G401 (cell line): ENCODE results near the gene C2orf78. TPM values are rescaled to one million over a fixed set of nuclear protein-coding genes. Genes with fewer than 3 reads are reported as not detected.
"Not testable (repeated sequence)": the region's sequence is repeated elsewhere in the genome, so short reads cannot be mapped to it uniquely, and the experiment has no call there.

Experiments used
- DNase-seq: peaks from one replicate; pipeline ENCODE4 v3.0.0-alpha.2; 2015; ENCODE audit warnings: low spot score
- in situ Hi-C: cut with HindIII; loops from 2 replicates; pipeline ENCODE4 v1.10.0; 2016; ENCODE audit warnings: low sequenced_read_pairs, mixed read lengths
- total RNA-seq: library from RNA; depleted of rRNA; stranded (reverse); fragments of >200 nt; shearing (Covaris generic); gene quantifications from 2 replicates; pipeline ENCODE4 v1.2.3, GENCODE V29; 2014; rRNA removed

C2orf78 gene
- 0.07 TPM in 1 of 2 replicates, not detected in the other for total RNA-seq

DNA sequence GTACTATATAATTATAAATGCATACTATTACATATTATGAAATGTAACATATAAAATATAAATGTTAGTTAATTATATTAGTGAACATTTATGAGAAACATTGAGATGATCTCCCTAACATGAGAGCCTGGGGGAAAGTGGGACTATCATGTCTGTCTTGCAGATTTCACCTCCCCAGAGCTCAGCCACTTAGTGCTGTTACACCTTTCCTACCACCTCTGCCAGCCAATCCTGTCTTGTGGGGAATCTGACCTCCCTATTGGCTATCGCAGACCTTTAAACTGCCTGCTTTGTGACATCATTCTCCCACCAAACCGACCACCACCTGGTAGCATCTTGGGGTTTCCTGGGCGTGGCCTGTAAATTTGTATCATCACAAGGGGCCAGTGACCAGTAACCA lies at the start of gene C2orf78:
C2orf78 (plus strand) TSS at position 301 of the 400 bp plus-strand sequence. CDS start 127 bp downstream, outside the sequence.
- DNase-seq, in situ Hi-C loops: not testable (repeated sequence)

DNA sequence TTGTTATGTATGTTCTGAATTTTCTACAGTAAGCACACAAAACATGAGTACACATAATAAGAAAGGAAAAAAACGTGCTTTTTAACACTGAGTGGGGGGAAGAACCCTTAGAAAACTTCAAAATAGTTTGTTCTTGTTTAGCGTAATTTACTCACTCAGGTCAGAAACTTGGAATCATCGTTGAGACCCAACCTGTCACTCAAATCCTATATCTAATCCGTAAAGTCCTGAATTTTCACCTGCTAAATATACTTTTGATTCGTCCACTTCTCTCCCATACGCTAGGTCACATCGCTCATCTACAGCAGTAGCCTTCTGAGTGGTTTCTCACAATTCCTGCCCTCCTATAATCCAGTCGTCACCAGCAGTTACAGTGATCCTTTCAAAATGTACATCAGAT lies 47.6 kb upstream of the C2orf78 start:
- no peak for DNase-seq
- in situ Hi-C loops, result no loop called here

DNA sequence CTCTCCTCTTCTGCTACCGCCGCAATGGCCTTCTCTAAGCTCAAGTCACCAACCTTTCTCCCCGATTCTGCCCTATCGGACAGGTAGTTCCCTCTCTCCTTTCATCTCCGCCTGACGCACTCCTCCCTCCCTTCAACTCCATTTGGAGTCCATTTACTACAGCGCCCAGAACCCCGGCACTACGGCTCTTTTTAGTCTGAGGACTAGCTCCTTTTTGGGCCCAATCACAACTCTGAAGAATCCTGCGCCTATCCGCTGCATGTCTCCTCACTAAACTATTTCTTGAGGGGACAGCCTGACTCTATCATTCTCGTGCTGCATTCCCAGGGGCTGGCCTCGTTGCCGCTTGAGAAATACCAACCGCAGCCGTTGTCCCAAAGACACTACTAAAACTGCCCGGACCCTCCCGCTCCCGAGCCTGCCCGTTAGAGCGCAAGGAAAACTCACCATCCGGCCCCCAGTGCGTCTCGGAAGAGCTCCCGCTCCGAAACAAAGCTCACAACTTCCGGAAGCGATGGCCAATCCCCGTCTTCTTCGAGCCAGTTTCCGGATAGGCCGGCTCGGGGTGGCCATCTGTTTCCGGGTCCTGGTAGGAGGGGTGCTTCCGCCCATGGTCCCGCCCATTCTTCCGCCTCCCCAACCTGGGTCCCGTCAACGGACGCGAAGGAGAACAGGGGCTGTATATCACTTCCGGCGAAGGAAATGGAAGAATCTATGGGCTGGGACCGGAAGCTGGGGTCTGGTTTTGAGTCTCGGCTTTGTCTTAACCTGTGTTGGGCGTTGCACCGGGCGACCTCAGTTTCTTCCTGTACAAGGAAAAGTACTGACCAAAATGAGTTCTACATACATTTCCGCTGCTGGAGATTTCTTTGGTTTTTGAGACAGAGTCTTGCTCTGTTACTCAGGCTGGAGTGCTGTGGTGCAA lies 46.9 kb upstream of the C2orf78 start, which contains the start of gene TPRKB:
TPRKB (minus strand) TSS at position 491 of the 925 bp plus-strand sequence. CDS start 2,776 bp downstream, outside the sequence.
- in situ Hi-C loops, result no loop called here
- DNase-seq, result peak; percentile 97

- DNase-seq, result no peak
- in situ Hi-C loops, result no loop called here
These were observed 44.9 kb upstream of the C2orf78 start for GRCh38 chr2:73739101-73739500.

DNA sequence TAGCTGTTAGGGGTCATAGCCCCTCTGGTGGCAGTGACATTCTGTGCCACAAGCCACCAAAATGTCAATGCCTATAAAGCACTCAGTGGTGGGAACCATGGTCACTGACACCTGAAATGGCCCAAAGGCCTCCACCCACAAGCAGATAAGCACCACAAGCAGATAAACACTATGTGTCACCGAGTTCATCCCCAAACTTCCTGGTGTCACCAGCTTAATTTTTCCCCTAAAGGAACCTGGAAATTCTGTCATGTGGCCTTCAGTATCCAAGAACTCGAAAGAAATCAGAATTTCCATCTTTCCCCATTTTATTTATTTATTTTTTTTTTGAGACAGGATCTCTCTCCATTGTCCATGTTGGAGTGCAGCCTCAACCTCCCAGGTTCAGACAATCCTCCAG lies 43.2 kb upstream of the C2orf78 start:
- in situ Hi-C loops, result no loop called here
- DNase-seq, result no peak

GRCh38 chr2:73746015-73746876 lies 37.7 kb upstream of the C2orf78 start:
- DNase-seq, result peak; percentile 97
- in situ Hi-C loops, result no loop called here

DNA sequence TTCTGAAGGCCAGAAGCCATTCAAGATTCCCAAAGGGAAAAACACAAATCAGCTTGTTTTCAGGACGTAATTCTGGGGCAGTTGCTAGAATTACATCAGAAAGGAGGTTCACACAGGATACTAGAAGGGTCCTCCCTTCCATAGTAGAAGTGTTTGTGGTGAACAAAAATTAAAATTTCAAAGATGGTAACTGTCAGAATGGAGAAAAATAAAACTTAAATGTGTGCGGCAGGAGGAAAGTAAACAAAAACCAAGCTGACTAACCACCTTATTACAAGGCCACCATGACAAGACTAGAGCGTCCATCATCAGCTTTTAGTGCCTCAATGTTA lies 37.1 kb upstream of the C2orf78 start:
- in situ Hi-C loops, result no loop called here
- no peak for DNase-seq

DNA sequence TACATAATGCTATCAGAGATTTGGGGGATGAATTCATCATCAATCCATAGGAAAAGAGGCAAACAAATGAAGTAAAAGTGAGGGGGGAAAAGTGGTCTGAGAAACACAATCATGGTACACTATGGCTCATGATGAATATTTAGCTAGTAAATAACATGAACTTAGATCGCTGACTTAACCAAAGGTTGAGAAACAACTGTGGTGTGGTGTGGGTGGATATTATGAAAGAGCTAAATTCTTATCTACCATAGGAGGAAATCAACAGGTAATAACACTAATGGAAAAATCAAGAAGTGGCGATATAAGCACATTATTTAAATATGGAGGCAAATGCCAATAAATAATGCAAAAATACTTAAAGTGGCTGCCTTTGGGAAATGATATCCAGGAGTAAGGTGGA lies 34.7 kb upstream of the C2orf78 start:
- no peak for DNase-seq
- in situ Hi-C loops, result no loop called here

GRCh38 chr2:73754332-73754731 lies 29.7 kb upstream of the C2orf78 start:
- DNase-seq, in situ Hi-C loops: not testable (repeated sequence)

DNA sequence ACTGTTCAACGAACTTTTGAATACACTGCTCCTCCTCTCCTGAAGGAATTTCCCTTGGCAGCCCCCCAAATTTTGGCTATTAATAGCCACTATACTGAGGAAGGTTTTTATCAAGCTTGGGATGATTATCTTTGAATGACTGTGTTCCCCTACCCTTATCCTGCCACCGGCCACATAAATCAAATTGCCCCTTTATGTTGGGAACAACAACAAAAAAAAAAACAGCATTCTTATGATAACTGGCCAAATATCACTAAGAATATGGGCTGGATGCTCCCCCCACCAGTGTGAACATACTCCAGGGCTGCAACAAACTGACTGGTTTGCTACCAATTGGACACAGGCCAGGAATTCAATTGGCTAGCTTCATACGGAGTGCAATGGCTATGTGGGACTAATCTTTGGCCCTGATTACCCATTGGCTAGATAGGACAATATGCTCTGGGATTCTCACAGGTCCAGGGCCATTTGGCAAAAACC lies 24.7 kb upstream of the C2orf78 start:
- in situ Hi-C loops, result no loop called here
- peak; percentile 97 for DNase-seq

DNA sequence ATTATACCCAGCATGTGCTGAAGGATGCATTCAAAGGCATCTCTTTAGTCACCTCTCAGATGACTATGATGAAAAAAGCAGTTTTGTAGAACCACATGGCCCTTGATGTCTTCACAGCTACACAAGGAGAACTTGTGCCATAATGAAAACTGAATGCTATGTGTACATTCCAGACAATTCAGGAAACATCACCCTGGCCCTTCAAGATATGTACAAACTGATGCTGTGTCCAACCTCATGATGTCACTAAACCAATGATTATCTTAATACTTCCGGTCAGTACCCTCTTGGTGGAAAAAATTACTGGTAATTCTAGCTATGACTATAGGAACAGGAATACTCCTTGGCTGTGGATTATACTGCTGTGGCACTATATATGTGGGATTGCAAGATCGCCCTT lies 24.1 kb upstream of the C2orf78 start:
- no peak for DNase-seq
- in situ Hi-C loops, result no loop called here

DNA sequence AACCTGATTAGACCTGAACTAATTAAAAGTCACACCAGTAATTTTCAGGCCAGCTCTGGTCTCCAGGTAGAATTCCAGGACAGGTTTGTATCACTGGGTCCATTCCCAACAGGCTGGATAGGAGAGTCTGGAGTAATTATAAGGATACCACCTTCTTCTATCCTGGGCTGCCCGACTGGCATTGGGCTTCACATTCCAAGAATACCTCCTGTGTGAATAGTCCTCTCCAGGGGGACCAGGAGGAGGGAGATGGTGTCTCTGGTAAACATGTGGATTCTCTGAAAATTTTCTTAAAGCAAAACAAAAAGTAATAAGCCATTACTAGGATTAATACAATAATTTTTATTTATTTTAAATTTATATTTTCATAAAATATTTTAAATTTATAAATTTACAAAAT lies 21.4 kb upstream of the C2orf78 start:
- no peak for DNase-seq
- in situ Hi-C loops, result no loop called here

GRCh38 chr2:73764945-73765344 lies 19.0 kb upstream of the C2orf78 start:
- DNase-seq, result no peak
- in situ Hi-C loops, result no loop called here

DNA sequence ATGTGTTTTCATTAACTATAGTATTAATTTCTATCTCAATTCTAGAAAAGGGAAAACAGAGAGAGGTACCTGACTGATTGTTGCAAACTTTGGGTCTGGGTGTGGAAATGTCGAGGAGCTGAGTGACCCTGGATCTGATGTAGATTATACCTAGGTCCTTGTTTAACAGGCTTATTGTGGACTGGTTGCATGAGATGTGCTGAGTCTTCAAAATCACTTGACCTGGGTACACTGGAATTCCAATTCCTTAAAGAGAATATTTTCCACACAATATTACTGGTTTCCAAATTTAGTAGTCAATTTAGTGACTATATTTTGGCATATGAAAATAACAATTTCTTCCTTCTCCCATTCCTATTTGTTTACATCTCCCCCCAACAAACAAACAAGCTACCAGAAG lies 17.6 kb upstream of the C2orf78 start:
- in situ Hi-C loops, result no loop called here
- DNase-seq, result no peak

DNA sequence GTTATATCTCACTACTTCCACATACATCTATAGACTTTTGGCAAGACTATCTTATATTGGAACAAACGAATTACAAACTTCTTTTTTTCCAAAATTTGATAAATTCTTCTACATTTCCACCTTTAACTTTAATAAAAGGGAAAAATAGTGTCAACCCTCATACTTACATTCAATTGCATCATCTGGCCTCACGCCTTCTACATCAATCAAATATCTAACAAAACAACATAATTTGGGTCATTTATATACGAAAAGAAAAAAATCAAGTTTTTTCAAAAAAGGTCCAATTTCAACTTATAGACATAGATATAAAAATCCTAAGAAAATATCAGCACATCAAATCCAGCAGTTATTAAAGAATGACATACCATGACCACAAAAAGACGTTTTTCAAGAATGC lies 17.0 kb upstream of the C2orf78 start:
- in situ Hi-C loops, result no loop called here
- no peak for DNase-seq

DNA sequence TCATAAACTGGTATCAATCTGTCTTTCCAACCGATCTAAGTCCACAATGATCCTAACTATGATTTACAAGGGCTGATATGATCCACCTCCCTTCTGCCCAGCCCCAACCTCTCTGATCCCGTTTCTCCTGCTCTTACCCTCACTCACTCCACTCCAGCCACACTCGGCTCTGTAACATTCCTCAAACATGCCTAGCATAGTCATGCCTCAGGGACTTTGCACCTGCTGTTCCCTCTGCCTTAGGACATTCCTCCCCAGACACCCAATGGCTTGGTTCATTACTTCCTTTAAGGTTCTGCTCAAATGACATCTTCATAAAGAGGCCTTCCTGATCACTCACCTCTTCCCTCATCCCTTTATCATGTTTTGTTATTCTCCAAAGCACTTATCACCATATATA lies 13.3 kb upstream of the C2orf78 start:
- in situ Hi-C loops, result no loop called here
- no peak for DNase-seq

DNA sequence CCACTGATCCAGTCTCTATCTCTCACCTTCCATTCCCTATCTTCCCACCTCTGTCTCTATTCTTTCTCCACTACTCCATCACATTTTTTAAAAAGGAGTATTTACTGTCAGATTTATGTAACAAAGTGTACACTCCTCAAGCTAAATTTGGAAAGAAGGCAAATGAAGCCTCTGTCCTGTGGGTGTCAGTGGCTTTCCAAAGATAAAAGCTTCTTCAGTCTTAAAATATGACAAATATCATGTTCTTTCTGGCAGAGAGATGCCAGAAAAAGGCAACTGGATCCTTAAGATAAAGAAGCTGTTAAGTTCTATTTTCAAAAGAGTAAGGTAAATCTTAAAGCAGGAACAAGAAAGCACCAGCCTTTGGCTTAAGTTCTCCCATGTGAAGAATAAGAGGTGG lies 11.2 kb upstream of the C2orf78 start:
- in situ Hi-C loops, result no loop called here
- DNase-seq, result no peak

DNA sequence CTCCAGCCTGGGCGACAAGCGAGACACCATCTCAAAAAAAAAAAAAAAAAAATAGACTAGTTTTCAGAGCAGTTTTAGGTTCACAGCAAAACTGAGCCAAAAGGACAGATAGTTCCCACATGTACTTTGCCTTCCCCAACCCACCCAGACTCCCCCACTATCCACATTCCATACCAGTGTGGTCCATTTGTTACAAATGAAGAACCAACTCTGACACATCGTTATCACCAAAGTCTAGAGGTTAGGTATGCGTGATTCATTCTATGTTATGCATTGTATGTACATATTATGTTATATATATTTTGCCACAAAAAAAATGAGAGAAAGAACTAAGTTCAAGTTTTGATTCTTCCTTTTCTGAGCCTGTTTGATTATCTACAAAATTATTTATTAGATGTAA lies 7.6 kb upstream of the C2orf78 start:
- in situ Hi-C loops, result no loop called here
- DNase-seq, result no peak

- in situ Hi-C loops, result no loop called here
- DNase-seq, result no peak
These were observed 7.0 kb upstream of the C2orf78 start for GRCh38 chr2:73776869-73777519.
